Mucosa of rectum (tissue), 2 donors: ENCODE data around the gene RPGRIP1L.

Experiments
- H3K27ac ChIP-seq, 2 donors: one replicate each; pipeline ENCODE4 v1.7.0; 2013; ENCODE audit warnings: inconsistent platforms in 2 of 2, low read depth in 2 of 2, low read length in 2 of 2
- H3K27me3 ChIP-seq, 2 donors: one replicate each; pipeline ENCODE4 v1.7.0; 2013; ENCODE audit warnings: low read length in 2 of 2; ENCODE audit not compliant: control insufficient read depth in 2 of 2, insufficient read depth in 2 of 2
- H3K36me3 ChIP-seq, 2 donors: one replicate each; pipeline ENCODE4 v1.7.0; 2013; ENCODE audit warnings: low read length in 2 of 2; ENCODE audit not compliant: control insufficient read depth in 2 of 2, insufficient read depth in 2 of 2
- H3K4me1 ChIP-seq, 2 donors: one replicate each; pipeline ENCODE4 v1.7.0; 2013; ENCODE audit warnings: low read length in 2 of 2, mild to moderate bottlenecking in 1 of 2; ENCODE audit not compliant: control insufficient read depth in 2 of 2, insufficient read depth in 2 of 2
- H3K4me3 ChIP-seq, 2 donors: one replicate each; pipeline ENCODE4 v1.7.0; 2013; ENCODE audit warnings: low read length in 2 of 2
- H3K9ac ChIP-seq, 2 donors: one replicate each; pipeline ENCODE4 v1.7.0; 2013; ENCODE audit warnings: low read length in 2 of 2, low read depth in 1 of 2, mild to moderate bottlenecking in 1 of 2
- H3K9me3 ChIP-seq, 2 donors: one replicate each; pipeline ENCODE4 v1.7.0; 2013; ENCODE audit warnings: low read length in 2 of 2; ENCODE audit not compliant: control insufficient read depth in 2 of 2
- donor health status: healthy.
- donor health status: Normal muscosa, but diverticular disease.

The RPGRIP1L gene

GRCh38 chr16:53612003-53612402 is 91.7 kb downstream of the RPGRIP1L start:
- H3K4me1 ChIP-seq = peaks cover 0 to 7% of the 10 kb centered on the region in 2 donors
- H3K36me3 ChIP-seq = no peaks in the 10 kb centered on the region
- H3K4me3 ChIP-seq = no peak overlapping the region
- H3K27me3 ChIP-seq = no peaks in the 10 kb centered on the region
- no peak overlapping the region for H3K27ac ChIP-seq
- H3K9me3 ChIP-seq = no peaks in the 10 kb centered on the region
- H3K9ac ChIP-seq = no peak overlapping the region

- Histone ChIP-seq H3K27ac (no peak overlapping the region), H3K4me3 (no peak overlapping the region), H3K9ac (no peak overlapping the region), H3K36me3 (no peaks in the 10 kb centered on the region), H3K9me3 (no peaks in the 10 kb centered on the region), H3K27me3 (no peaks in the 10 kb centered on the region), H3K4me1 (peaks cover 0 to 7% of the 10 kb centered on the region in 2 donors)
These were observed 92.4 kb downstream of the RPGRIP1L start for GRCh38 chr16:53611179-53611696.

- no peaks in the 10 kb centered on the region for H3K27me3 ChIP-seq
- H3K36me3 ChIP-seq = no peaks in the 10 kb centered on the region
- H3K4me3 ChIP-seq = no peak overlapping the region
- no peak overlapping the region for H3K9ac ChIP-seq
- no peak overlapping the region for H3K27ac ChIP-seq
- H3K9me3 ChIP-seq = no peaks in the 10 kb centered on the region
- peaks cover 0 to 7% of the 10 kb centered on the region in 2 donors for H3K4me1 ChIP-seq
These were observed 94.1 kb downstream of the RPGRIP1L start for GRCh38 chr16:53609536-53609935.

- H3K4me1 ChIP-seq = peaks cover 0 to 7% of the 10 kb centered on the region in 2 donors
- no peak overlapping the region for H3K9ac ChIP-seq
- no peaks in the 10 kb centered on the region for H3K9me3 ChIP-seq
- no peak overlapping the region for H3K4me3 ChIP-seq
- H3K36me3 ChIP-seq = no peaks in the 10 kb centered on the region
- H3K27ac ChIP-seq = no peak overlapping the region
- H3K27me3 ChIP-seq = no peaks in the 10 kb centered on the region
These were observed 95.6 kb downstream of the RPGRIP1L start for GRCh38 chr16:53608094-53608493.

- Histone ChIP-seq H3K36me3 (no peaks in the 10 kb centered on the region), H3K4me3 (no peak overlapping the region), H3K27ac (no peak overlapping the region), H3K9ac (no peak overlapping the region), H3K27me3 (no peaks in the 10 kb centered on the region), H3K4me1 (no peaks in the 10 kb centered on the region), H3K9me3 (no peaks in the 10 kb centered on the region)
These were observed 97.7 kb downstream of the RPGRIP1L start for GRCh38 chr16:53605831-53606400.

GRCh38 chr16:53605356-53605755 is 98.3 kb downstream of the RPGRIP1L start:
- H3K9ac ChIP-seq = no peak overlapping the region

GRCh38 chr16:53601961-53602360 is 101.7 kb downstream of the RPGRIP1L start:
- Histone ChIP-seq H3K36me3 (no peaks in the 10 kb centered on the region), H3K9ac (no peak overlapping the region), H3K4me1 (no peaks in the 10 kb centered on the region), H3K27me3 (no peaks in the 10 kb centered on the region), H3K9me3 (no peaks in the 10 kb centered on the region), H3K4me3 (no peak overlapping the region), H3K27ac (no peak overlapping the region)

More at GRCh38 chr16:53605356-53605755, 98.3 kb downstream of the RPGRIP1L start:
- no peaks in the 10 kb centered on the region for H3K27me3 ChIP-seq
- H3K27ac ChIP-seq = no peak overlapping the region
- no peaks in the 10 kb centered on the region for H3K9me3 ChIP-seq
- no peak overlapping the region for H3K4me3 ChIP-seq
- no peaks in the 10 kb centered on the region for H3K36me3 ChIP-seq
- no peaks in the 10 kb centered on the region for H3K4me1 ChIP-seq

- no peak overlapping the region for H3K9ac ChIP-seq
- H3K9me3 ChIP-seq = no peaks in the 10 kb centered on the region
- H3K4me3 ChIP-seq = no peak overlapping the region
- no peaks in the 10 kb centered on the region for H3K27me3 ChIP-seq
- no peak overlapping the region for H3K27ac ChIP-seq
- no peaks in the 10 kb centered on the region for H3K36me3 ChIP-seq
- H3K4me1 ChIP-seq = no peaks in the 10 kb centered on the region
These were observed 103.0 kb downstream of the RPGRIP1L start for GRCh38 chr16:53600616-53601015.

GRCh38 chr16:53600126-53600525 is 103.5 kb downstream of the RPGRIP1L start:
- H3K9ac ChIP-seq = no peak overlapping the region
- no peaks in the 10 kb centered on the region for H3K9me3 ChIP-seq
- no peaks in the 10 kb centered on the region for H3K27me3 ChIP-seq
- no peak overlapping the region for H3K27ac ChIP-seq
- H3K4me3 ChIP-seq = no peak overlapping the region
- H3K36me3 ChIP-seq = no peaks in the 10 kb centered on the region
- no peaks in the 10 kb centered on the region for H3K4me1 ChIP-seq

GRCh38 chr16:53599548-53599947 is 104.1 kb downstream of the RPGRIP1L start:
- H3K9me3 ChIP-seq = no peaks in the 10 kb centered on the region
- no peak overlapping the region for H3K4me3 ChIP-seq
- H3K27me3 ChIP-seq = no peaks in the 10 kb centered on the region
- no peak overlapping the region for H3K9ac ChIP-seq
- H3K27ac ChIP-seq = no peak overlapping the region
- no peaks in the 10 kb centered on the region for H3K4me1 ChIP-seq
- H3K36me3 ChIP-seq = no peaks in the 10 kb centered on the region
